HCT116 (cell line): ENCODE data around the gene KIF13A. TPM values are rescaled to one million over a fixed set of nuclear protein-coding genes. Genes with fewer than 3 reads are reported as not detected.

ENCODE experiments used
- ATAC-seq: fragments of 200-7000 bp; cut with Tn5 transposase; 2 replicates; pipeline ENCODE4 v1.9.1; 2020; ENCODE audit warnings: mild to moderate bottlenecking, moderate library complexity
- BruUV-seq: library from RNA; stranded (reverse); fragments of 400-500 nt; replicated peaks from 2 replicates; lab custom pipeline; 2021; lab: Mats Ljungman, UMichigan
- CTCF ChIA-PET: fragments of 300-600 bp; sonication (Branson Sonifier 250); formaldehyde crosslinking; loops from one replicate; lab custom pipeline; 2021; ENCODE audit warnings: antibody characterized with exemption; lab: Charles Lee
- POLR2A ChIA-PET: fragments of 300-600, 350-600 bp; sonication (Branson Sonifier 250); formaldehyde crosslinking; loops from one replicate; lab custom pipeline; 2021; ENCODE audit warnings: antibody characterized with exemption; lab: Charles Lee
- RAD21 ChIA-PET, 2 experiments: fragments of 300-600 bp; sonication (Branson Sonifier 250); formaldehyde crosslinking; loops; one replicate each; lab custom pipeline; 2023; ENCODE audit warnings: low total read pairs in 2 of 2; ENCODE audit not compliant: uncharacterized antibody in 2 of 2, unreplicated experiment in 2 of 2, low non-redundant PET in 1 of 2; lab: Charles Lee
- DNase-seq: peaks from one replicate; pipeline ENCODE4 v3.0.0-alpha.2; 2010; ENCODE audit warnings: low read depth, low spot score
- H2AFZ ChIP-seq: fragments of 200-600 bp; shearing (Covaris generic), sonication (generic); 2 replicates; pipeline ENCODE4 v1.6.1; 2017; ENCODE audit warnings: low read depth, mixed run types, mixed read lengths, antibody characterized with exemption, low read length; ENCODE audit not compliant: poor library complexity, severe bottlenecking
- H3K27ac ChIP-seq: 2 replicates; pipeline ENCODE4 v1.5.1; 2012; ENCODE audit warnings: low read depth, low read length
- H3K27me3 ChIP-seq: fragments of 200-600 bp; sonication (generic); 2 replicates; pipeline ENCODE4 v1.6.1; 2016; ENCODE audit warnings: mixed run types, low read length, mixed read lengths; ENCODE audit not compliant: insufficient read depth
- H3K36me3 ChIP-seq, 2 experiments: fragments of 200-500 bp in 1 of 2; fragments of 200-600 bp in 1 of 2; sonication (Bioruptor generic) in 1 of 2; sonication (generic) in 1 of 2; 2 replicates each; pipeline versions ENCODE4 v1.5.1 to v1.6.1; 2014 to 2016; ENCODE audit warnings: low read length in 2 of 2, inconsistent platforms in 1 of 2, mixed read lengths in 1 of 2, mixed run types in 1 of 2; ENCODE audit not compliant: insufficient read depth in 2 of 2, control insufficient read depth in 1 of 2
- H3K4me1 ChIP-seq, 2 experiments: fragments of 200-600 bp in 1 of 2; sonication (generic) in 1 of 2; 2 replicates each; pipeline versions ENCODE4 v1.5.1 to v1.6.1; 2012 to 2017; ENCODE audit warnings: low read length in 2 of 2, inconsistent platforms in 1 of 2, mild to moderate bottlenecking in 1 of 2, mixed read lengths in 1 of 2, mixed run types in 1 of 2, moderate library complexity in 1 of 2; ENCODE audit not compliant: insufficient read depth in 2 of 2, control insufficient read depth in 1 of 2
- H3K4me2 ChIP-seq: fragments of 200-600 bp; sonication (generic); 2 replicates; pipeline ENCODE4 v1.6.1; 2017; ENCODE audit warnings: mixed run types, low read length, mixed read lengths
- H3K4me3 ChIP-seq, 2 experiments: fragments of 200-600 bp in 1 of 2; sonication (generic) in 1 of 2; replicated peaks in 1 of 2; 2 replicates each; pipeline ENCODE4 v1.5.1; 2011 to 2016; ENCODE audit warnings: low read length in 2 of 2, control low read depth in 1 of 2, low read depth in 1 of 2, mild to moderate bottlenecking in 1 of 2, mixed read lengths in 1 of 2, mixed run types in 1 of 2
- H3K79me2 ChIP-seq: fragments of 200-600 bp; sonication (generic); 2 replicates; pipeline ENCODE4 v1.6.1; 2017; ENCODE audit warnings: mild to moderate bottlenecking, mixed run types, low read length, moderate library complexity, mixed read lengths; ENCODE audit not compliant: insufficient read depth
- H3K9ac ChIP-seq: fragments of 200-600 bp; sonication (generic); 2 replicates; pipeline ENCODE4 v1.6.1; 2016; ENCODE audit warnings: low read length, mixed read lengths
- H3K9me2 ChIP-seq: fragments of 200-600 bp; sonication (generic), shearing (Covaris generic); 2 replicates; pipeline ENCODE4 v1.6.1; 2017; ENCODE audit warnings: mixed run types, mild to moderate bottlenecking, moderate library complexity; ENCODE audit not compliant: insufficient read depth
- H3K9me3 ChIP-seq, 2 experiments: fragments of 200-500 bp in 1 of 2; fragments of 200-600 bp in 1 of 2; sonication (Bioruptor generic) in 1 of 2; sonication (generic) in 1 of 2; 2 replicates each; pipeline ENCODE4 v1.6.1; 2014 to 2017; ENCODE audit warnings: low read length in 2 of 2, mixed read lengths in 2 of 2, inconsistent platforms in 1 of 2, low read depth in 1 of 2, mild to moderate bottlenecking in 1 of 2, mixed run types in 1 of 2, moderate library complexity in 1 of 2; ENCODE audit not compliant: control insufficient read depth in 1 of 2, insufficient read depth in 1 of 2
- H4K20me1 ChIP-seq: fragments of 200-600 bp; sonication (generic), shearing (Covaris generic); 2 replicates; pipeline ENCODE4 v1.6.1; 2017; ENCODE audit warnings: mixed run types, mild to moderate bottlenecking, moderate library complexity; ENCODE audit not compliant: insufficient read depth
- CBX3 ChIP-seq: IDR thresholded peaks from 2 replicates; pipeline ENCODE4 v1.6.1; 2012; ENCODE audit warnings: low read depth
- CTCF ChIP-seq, 3 experiments: fragments of 200-600 bp in 1 of 3; sonication (generic) in 1 of 3; IDR thresholded peaks in 2 of 3; conservative IDR thresholded peaks in 1 of 3; 2 replicates each; pipeline ENCODE4 v1.5.1; 2012 to 2017; ENCODE audit warnings: low read depth in 2 of 3, low read length in 2 of 3, antibody characterized with exemption in 1 of 3, borderline replicate concordance in 1 of 3, control low read depth in 1 of 3, mild to moderate bottlenecking in 1 of 3, mixed read lengths in 1 of 3, mixed run types in 1 of 3, moderate library complexity in 1 of 3; ENCODE audit not compliant: insufficient read depth in 1 of 3
- ELF1 ChIP-seq: IDR thresholded peaks from 2 replicates; pipeline ENCODE4 v1.6.1; 2012; ENCODE audit warnings: low read depth, borderline replicate concordance
- EZH2 ChIP-seq: fragments of 200-600 bp; sonication (generic); IDR thresholded peaks from 2 replicates; pipeline ENCODE4 v1.6.1; 2017; ENCODE audit warnings: antibody characterized with exemption, mixed run types
- JUND ChIP-seq: IDR thresholded peaks from 2 replicates; pipeline ENCODE4 v1.6.1; 2012
- MAX ChIP-seq: IDR thresholded peaks from 2 replicates; pipeline ENCODE4 v1.6.1; 2012
- POLR2A ChIP-seq: IDR thresholded peaks from 2 replicates; pipeline ENCODE4 v1.7.0; 2011; ENCODE audit warnings: borderline replicate concordance; ENCODE audit not compliant: insufficient read depth, insufficient read length; ENCODE audit errors: extremely low read depth
- POLR2AphosphoS5 ChIP-seq: IDR thresholded peaks from 2 replicates; pipeline ENCODE4 v1.6.1; 2011; ENCODE audit warnings: mild to moderate bottlenecking, low read depth, low read length, moderate library complexity
- SP1 ChIP-seq: IDR thresholded peaks from 2 replicates; pipeline ENCODE4 v1.6.1; 2012; ENCODE audit warnings: low read depth
- TCF7L2 ChIP-seq: IDR thresholded peaks from 2 replicates; pipeline ENCODE4 v1.7.0; 2011; ENCODE audit warnings: borderline replicate concordance, inconsistent platforms; ENCODE audit not compliant: insufficient read depth, insufficient read length; ENCODE audit errors: extremely low read depth
- YY1 ChIP-seq: IDR thresholded peaks from 2 replicates; pipeline ENCODE4 v1.6.1; 2011; ENCODE audit warnings: low read length, low read depth, moderate library complexity, mild to moderate bottlenecking; ENCODE audit not compliant: insufficient replicate concordance; ENCODE audit errors: extremely low read depth
- ZFX ChIP-seq: fragments of 450-650 bp; IDR thresholded peaks from 2 replicates; pipeline ENCODE4 v1.6.1; 2017
- intact Hi-C: fragments of 100-400 bp; cut with micrococcal nuclease; formaldehyde crosslinking; loops from 2 replicates; pipeline ENCODE4 v1.10.0; 2022
- total RNA-seq: library from RNA; stranded (reverse); gene quantifications from one replicate; pipeline ENCODE4 v1.2.1, GENCODE V29; 2021; ENCODE audit not compliant: unreplicated experiment
- TF ChIP-seq, protein P1 (sequence below): IDR thresholded peaks from 2 replicates; pipeline ENCODE4 v1.6.1; 2012

The KIF13A gene
- total RNA-seq, 1 experiment from 2014 or later, result 23.1 TPM

GRCh38 chr6:17719323-17720041 is 268.0 kb downstream of the KIF13A start:
- TF ChIP-seq ZFX (no peak), TCF7L2 (no peak), EZH2 (no peak), YY1 (no peak), SP1 (no peak), MAX (no peak), POLR2AphosphoS5 (no peak), CTCF (IDR thresholded peaks at IDR 0.05 in 2 of 3, conservative IDR thresholded peaks at IDR 0.05 in 1 of 3; ENCODE audit: borderline replicate concordance in 1 of 3, insufficient read depth in 1 of 3, low read depth in 2 of 3, low read length in 2 of 3) (no peak), CBX3 (no peak), JUND (no peak), POLR2A (no peak), ELF1 (no peak)
- TF ChIP-seq, protein P1, sequence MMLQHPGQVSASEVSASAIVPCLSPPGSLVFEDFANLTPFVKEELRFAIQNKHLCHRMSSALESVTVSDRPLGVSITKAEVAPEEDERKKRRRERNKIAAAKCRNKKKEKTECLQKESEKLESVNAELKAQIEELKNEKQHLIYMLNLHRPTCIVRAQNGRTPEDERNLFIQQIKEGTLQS, result no peak
- TF ChIP-seq, all 23 proteins: peak for 0
- Histone ChIP-seq H3K4me1 (peaks cover 12 to 18% of the 10 kb centered on the region in 2 experiments), H4K20me1 (no peaks in the 10 kb centered on the region), H3K4me3 (no peak overlapping the region), H2AFZ (peak overlapping the region; percentile 4), H3K9me2 (no peaks in the 10 kb centered on the region), H3K4me2 (no peak overlapping the region), H3K27me3 (no peaks in the 10 kb centered on the region), H3K36me3 (no peaks in the 10 kb centered on the region), H3K27ac (no peak overlapping the region), H3K9me3 (no peaks in the 10 kb centered on the region), H3K9ac (no peak overlapping the region), H3K79me2 (no peaks in the 10 kb centered on the region)
- CTCF ChIA-PET, result interaction anchor here (1.1 kb wide), 1 partner anchor 13 kb away, joined by 3 read pairs; the partner anchor contains the start of gene NUP153
- intact Hi-C loops, result no loop called here
- BruUV-seq, result no TSS peak
- DNase-seq (no peak), ATAC-seq (peak; percentile 25; the same call in 1 of the 2 replicates)
- POLR2A ChIA-PET, result interaction anchor here (1.3 to 1.4 kb wide), 2 partner anchors 10 to 12 kb away, joined by 3 to 4 read pairs; partner anchors contain the start of gene NUP153
- RAD21 ChIA-PET, result no interaction called here
